HG02885 (cell line): ENCODE data around the gene CBFA2T2.
"Not testable (repeated sequence)": the region's sequence is repeated elsewhere in the genome, so short reads cannot be mapped to it uniquely, and the experiment has no call there.

Experiments
- ATAC-seq: cut with Tn5 transposase; IDR thresholded peaks from one replicate; pipeline ENCODE4 v1.9.1; 2021; ENCODE audit warnings: mild to moderate bottlenecking; ENCODE audit not compliant: unreplicated experiment, poor library complexity

The CBFA2T2 gene

GRCh38 chr20:33541074-33541473 is 51.2 kb downstream of the CBFA2T2 start:
- ATAC-seq = no peak

- no peak for ATAC-seq
Observed at GRCh38 chr20:33541797-33542196, 51.9 kb downstream of the CBFA2T2 start.

GRCh38 chr20:33545763-33546162 is 55.9 kb downstream of the CBFA2T2 start:
- ATAC-seq = no peak

- no peak for ATAC-seq
Observed at GRCh38 chr20:33549229-33549999, 59.5 kb downstream of the CBFA2T2 start.

- ATAC-seq = no peak
Observed at GRCh38 chr20:33551778-33552177, 61.9 kb downstream of the CBFA2T2 start.

- ATAC-seq = no peak
Observed at GRCh38 chr20:33552519-33552918, 62.6 kb downstream of the CBFA2T2 start.

- ATAC-seq = no peak
Observed at GRCh38 chr20:33553516-33553915, 63.6 kb downstream of the CBFA2T2 start.

- ATAC-seq = peak; percentile 95
Observed at GRCh38 chr20:33554914-33555420, 65.1 kb downstream of the CBFA2T2 start.

- ATAC-seq = no peak
Observed at GRCh38 chr20:33555755-33556154, 65.9 kb downstream of the CBFA2T2 start.

GRCh38 chr20:33556246-33556645 is 66.3 kb downstream of the CBFA2T2 start:
- no peak for ATAC-seq

GRCh38 chr20:33558348-33559144 is 68.7 kb downstream of the CBFA2T2 start:
- ATAC-seq = no peak

GRCh38 chr20:33559212-33559611 is 69.3 kb downstream of the CBFA2T2 start:
- no peak for ATAC-seq

- ATAC-seq = no peak
Observed at GRCh38 chr20:33560026-33560425, 70.1 kb downstream of the CBFA2T2 start.

- ATAC-seq = not testable (repeated sequence)
Observed at GRCh38 chr20:33561053-33561452, 71.2 kb downstream of the CBFA2T2 start.

- no peak for ATAC-seq
Observed at GRCh38 chr20:33561692-33562601, 72.1 kb downstream of the CBFA2T2 start.

GRCh38 chr20:33563788-33564187 is 73.9 kb downstream of the CBFA2T2 start:
- ATAC-seq = no peak

- no peak for ATAC-seq
Observed at GRCh38 chr20:33566781-33567603, 77.1 kb downstream of the CBFA2T2 start.

GRCh38 chr20:33567949-33568348 is 78.1 kb downstream of the CBFA2T2 start:
- no peak for ATAC-seq

GRCh38 chr20:33568378-33568777 is 78.5 kb downstream of the CBFA2T2 start:
- no peak for ATAC-seq
